Glutamatergic neuron (in vitro differentiated cells): ENCODE results near the gene SYS1. TPM values are rescaled to one million over a fixed set of nuclear protein-coding genes. Genes with fewer than 3 reads are reported as not detected.

Experiments
- DNase-seq: peaks from one replicate; pipeline ENCODE4 v3.0.0; 2022
- H3K27ac Mint-ChIP-seq: one replicate; pipeline ENCODE4 v1.8.0; 2020; ENCODE audit warnings: mild to moderate bottlenecking, mixed read lengths, inconsistent platforms; ENCODE audit not compliant: unreplicated experiment
- H3K27me3 Mint-ChIP-seq: one replicate; pipeline ENCODE4 v1.8.0; 2020; ENCODE audit warnings: mild to moderate bottlenecking, moderate library complexity, mixed read lengths, inconsistent platforms; ENCODE audit not compliant: unreplicated experiment
- H3K36me3 Mint-ChIP-seq: one replicate; pipeline ENCODE4 v1.8.0; 2020; ENCODE audit warnings: mild to moderate bottlenecking, mixed read lengths, inconsistent platforms; ENCODE audit not compliant: unreplicated experiment
- H3K4me1 Mint-ChIP-seq: one replicate; pipeline ENCODE4 v1.8.0; 2020; ENCODE audit warnings: mild to moderate bottlenecking, low read depth, mixed read lengths, inconsistent platforms; ENCODE audit not compliant: unreplicated experiment
- H3K4me3 Mint-ChIP-seq: one replicate; pipeline ENCODE4 v1.8.0; 2020; ENCODE audit warnings: mild to moderate bottlenecking, mixed read lengths, inconsistent platforms; ENCODE audit not compliant: unreplicated experiment
- H3K9me3 Mint-ChIP-seq: one replicate; pipeline ENCODE4 v1.8.0; 2020; ENCODE audit warnings: mild to moderate bottlenecking, moderate library complexity, mixed read lengths, inconsistent platforms; ENCODE audit not compliant: unreplicated experiment
- total RNA-seq: library from RNA; stranded (reverse); fragmentation: NEBNext Ultra II Directional; extraction: Animal tissue kit (Norgen Biotek cat#: 25700); gene quantifications from one replicate; pipeline ENCODE4 v1.2.1, GENCODE V29; 2021; ENCODE audit not compliant: unreplicated experiment
- TF ChIP-seq, protein P1 (sequence below): fragments of 200-600 bp; sonication (generic); IDR thresholded peaks from one replicate; pipeline ENCODE4 v1.5.0; 2021; ENCODE audit not compliant: partially characterized antibody, unreplicated experiment

SYS1 gene
- total RNA-seq, 1 donor from 2014 or later = 17.7 TPM

DNA sequence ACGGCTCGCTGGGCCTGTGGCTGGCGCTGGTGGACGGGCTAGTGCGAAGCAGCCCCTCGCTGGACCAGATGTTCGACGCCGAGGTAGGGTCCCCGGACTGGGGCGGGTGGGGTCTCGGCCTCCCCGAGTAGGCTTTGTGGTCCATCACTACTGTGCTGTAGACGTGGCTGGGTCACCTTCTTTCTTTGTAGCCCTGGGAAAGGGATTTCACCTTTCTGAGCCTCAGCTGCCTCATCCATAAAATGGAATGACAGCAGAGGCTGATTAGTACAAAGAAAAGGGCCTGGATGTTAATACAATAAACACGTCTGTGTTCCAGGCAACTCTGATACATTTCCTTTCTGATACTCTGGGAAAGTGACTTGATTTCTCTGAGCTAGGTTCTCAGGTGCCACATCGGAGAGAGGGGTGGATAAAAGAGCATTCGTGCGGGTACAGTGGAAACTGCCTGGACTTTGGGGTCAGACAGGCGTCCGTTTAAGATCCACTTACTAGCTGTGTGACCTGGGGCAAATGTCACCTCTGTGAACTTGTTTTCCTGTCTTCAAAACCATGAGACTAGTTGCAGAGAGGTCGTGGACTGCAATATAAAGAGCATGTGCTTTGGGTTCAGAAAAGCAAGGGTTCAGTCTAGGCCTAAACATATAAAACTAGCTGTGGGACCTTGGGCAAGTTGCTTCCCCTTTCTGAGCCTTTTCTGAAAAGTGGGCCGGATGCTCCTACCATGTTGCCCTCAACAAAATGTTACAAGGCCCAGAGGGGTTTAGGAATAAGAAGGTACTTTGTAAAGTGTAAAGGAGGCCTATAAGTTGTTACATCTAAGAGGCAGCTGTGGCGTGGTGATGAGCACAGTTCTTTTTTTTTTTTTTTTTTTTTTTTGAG is 896 bp downstream of the SYS1 start:
- peaks cover 11% of the 10 kb centered on the region for H3K4me1 Mint-ChIP-seq
- peak overlapping the region; percentile 96 for H3K27ac Mint-ChIP-seq
- TF ChIP-seq, protein P1, sequence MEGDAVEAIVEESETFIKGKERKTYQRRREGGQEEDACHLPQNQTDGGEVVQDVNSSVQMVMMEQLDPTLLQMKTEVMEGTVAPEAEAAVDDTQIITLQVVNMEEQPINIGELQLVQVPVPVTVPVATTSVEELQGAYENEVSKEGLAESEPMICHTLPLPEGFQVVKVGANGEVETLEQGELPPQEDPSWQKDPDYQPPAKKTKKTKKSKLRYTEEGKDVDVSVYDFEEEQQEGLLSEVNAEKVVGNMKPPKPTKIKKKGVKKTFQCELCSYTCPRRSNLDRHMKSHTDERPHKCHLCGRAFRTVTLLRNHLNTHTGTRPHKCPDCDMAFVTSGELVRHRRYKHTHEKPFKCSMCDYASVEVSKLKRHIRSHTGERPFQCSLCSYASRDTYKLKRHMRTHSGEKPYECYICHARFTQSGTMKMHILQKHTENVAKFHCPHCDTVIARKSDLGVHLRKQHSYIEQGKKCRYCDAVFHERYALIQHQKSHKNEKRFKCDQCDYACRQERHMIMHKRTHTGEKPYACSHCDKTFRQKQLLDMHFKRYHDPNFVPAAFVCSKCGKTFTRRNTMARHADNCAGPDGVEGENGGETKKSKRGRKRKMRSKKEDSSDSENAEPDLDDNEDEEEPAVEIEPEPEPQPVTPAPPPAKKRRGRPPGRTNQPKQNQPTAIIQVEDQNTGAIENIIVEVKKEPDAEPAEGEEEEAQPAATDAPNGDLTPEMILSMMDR = no peak
- no peaks in the 10 kb centered on the region for H3K36me3 Mint-ChIP-seq
- DNase-seq = no peak
- H3K9me3 Mint-ChIP-seq = peaks cover 5% of the 10 kb centered on the region
- H3K27me3 Mint-ChIP-seq = peaks cover 1% of the 10 kb centered on the region
- peak overlapping the region; percentile 97 for H3K4me3 Mint-ChIP-seq

DNA sequence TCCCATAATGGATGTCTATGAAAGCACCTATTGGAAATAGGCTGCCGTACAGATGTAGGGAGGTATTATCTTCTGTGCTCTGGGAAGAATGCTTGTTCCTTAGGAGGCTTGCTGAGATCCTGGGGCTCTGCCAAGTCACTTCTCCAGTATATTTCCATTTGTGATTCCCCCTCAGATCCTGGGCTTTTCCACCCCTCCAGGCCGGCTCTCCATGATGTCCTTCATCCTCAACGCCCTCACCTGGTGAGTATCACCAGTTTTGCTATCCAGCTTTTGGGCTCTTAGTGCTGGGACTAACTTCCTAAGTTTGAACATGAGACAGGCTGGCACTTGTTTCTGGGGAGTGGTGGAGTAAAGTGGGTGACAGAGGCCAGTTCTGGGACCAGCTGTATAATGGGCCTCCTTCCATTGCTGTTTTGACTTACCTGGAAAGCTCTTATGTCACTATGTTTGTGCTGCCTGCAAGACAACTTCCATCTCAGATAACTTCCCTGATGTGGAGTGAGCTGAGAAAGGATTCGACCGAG is 2.6 kb downstream of the SYS1 start:
- peaks cover 5% of the 10 kb centered on the region for H3K9me3 Mint-ChIP-seq
- TF ChIP-seq, protein P1 = no peak
- H3K4me3 Mint-ChIP-seq = no peak overlapping the region
- no peak for DNase-seq
- H3K4me1 Mint-ChIP-seq = peaks cover 11% of the 10 kb centered on the region
- peaks cover 1% of the 10 kb centered on the region for H3K27me3 Mint-ChIP-seq
- no peaks in the 10 kb centered on the region for H3K36me3 Mint-ChIP-seq
- H3K27ac Mint-ChIP-seq = no peak overlapping the region

DNA sequence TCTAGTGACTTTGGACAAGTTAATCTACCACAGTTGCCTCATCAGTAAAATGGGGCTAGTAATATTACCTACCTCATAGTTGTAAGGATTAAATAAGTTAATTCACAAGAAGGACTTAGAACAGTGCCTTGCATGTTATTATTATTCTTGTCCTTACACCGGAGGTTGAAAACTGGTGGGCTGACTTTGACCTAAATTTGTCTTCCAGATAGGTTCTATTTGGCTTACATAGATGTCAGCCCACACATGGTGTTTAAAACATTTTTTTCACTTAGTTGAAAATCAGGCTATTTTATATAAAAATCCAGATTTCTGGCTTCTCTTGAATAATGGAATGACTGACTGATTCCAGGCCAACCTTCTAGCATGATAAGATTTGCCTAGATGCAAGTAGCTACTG is 3.2 kb downstream of the SYS1 start:
- TF ChIP-seq, protein P1 = no peak
- Mint-ChIP-seq H3K36me3 (no peaks in the 10 kb centered on the region), H3K27ac (no peak overlapping the region), H3K4me1 (peaks cover 11% of the 10 kb centered on the region), H3K4me3 (no peak overlapping the region), H3K27me3 (peaks cover 4% of the 10 kb centered on the region), H3K9me3 (peaks cover 5% of the 10 kb centered on the region)
- no peak for DNase-seq

DNA sequence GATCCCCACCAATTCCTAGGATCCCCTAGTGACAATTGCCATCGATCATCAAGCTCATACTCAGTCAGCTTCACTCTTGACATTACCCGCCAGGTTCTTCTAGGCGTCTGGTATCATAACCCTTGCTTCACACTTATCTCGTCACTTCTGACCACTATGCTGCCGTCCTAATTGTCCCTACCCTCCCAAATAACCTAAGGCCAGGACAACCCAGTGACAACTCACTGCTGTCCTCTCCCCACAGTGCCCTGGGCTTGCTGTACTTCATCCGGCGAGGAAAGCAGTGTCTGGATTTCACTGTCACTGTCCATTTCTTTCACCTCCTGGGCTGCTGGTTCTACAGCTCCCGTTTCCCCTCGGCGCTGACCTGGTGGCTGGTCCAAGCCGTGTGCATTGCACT is 3.7 kb downstream of the SYS1 start:
- H3K9me3 Mint-ChIP-seq = peaks cover 5% of the 10 kb centered on the region

More for the DNA sequence above, 3.7 kb downstream of the SYS1 start:
- Mint-ChIP-seq H3K4me3 (no peak overlapping the region), H3K27ac (no peak overlapping the region), H3K36me3 (no peaks in the 10 kb centered on the region), H3K4me1 (peaks cover 11% of the 10 kb centered on the region), H3K27me3 (peaks cover 4% of the 10 kb centered on the region)
- TF ChIP-seq, protein P1 = no peak
- DNase-seq = no peak
